ENCODE results near the gene DDO.

Gene DDO

GRCh38 chr6:110342759-110343158 is 72.6 kb downstream of the DDO start:
- no peak for DNase-seq (ENCODE audit: low spot score)

Data from activated CD4-positive, alpha-beta T cell treated with anti-CD3 and anti-CD28 coated beads, Interleukin-2, Interleukin-4, amounts not matched to agents 100 ng/mL and 50 ng/mL, durations not matched to agents 16 hours and 8 hours (primary cell).